ENCODE measurements around the gene NANS. TPM values are rescaled to one million over a fixed set of nuclear protein-coding genes. Genes with fewer than 3 reads are reported as not detected.
A peak's percentile ranks its signal among the peaks of the same experiment; 100 is the strongest.

Gene NANS
- total RNA-seq, 1 experiment from 2014 or later, result 40.4 TPM

DNA sequence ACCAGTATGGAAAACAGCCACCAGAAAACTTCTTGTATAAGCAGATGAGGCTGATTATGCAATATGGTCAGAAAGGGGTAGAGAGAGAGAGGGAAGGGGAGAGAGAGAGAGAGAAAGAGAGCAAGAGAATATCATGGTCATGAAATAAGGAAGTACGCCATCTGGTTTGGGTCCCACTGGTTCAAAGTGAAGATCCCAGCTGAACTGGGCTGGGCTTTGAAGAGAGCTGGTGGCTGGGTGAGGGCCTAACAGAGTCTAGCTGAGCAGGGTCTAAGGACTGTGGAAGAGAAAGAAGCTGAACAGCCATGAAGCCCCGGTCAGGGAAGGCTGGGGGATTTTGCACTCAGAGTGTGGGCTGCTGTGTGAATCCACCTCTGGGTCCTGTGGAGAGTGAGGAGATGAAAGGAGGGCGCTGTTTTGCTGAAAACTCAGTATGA, 47.9 kb downstream of the NANS start:
- Histone ChIP-seq H3K4me2 (ENCODE audit: insufficient read depth, insufficient read length, low read length) (no peak overlapping the region), H2BK5ac (ENCODE audit: insufficient read length, low read length) (no peak overlapping the region), H3K4me1 (ENCODE audit: insufficient read depth, low read length) (peaks cover 2% of the 10 kb centered on the region), H3K23ac (ENCODE audit: insufficient read length, low read depth, low read length) (no peak overlapping the region), H3K9ac (ENCODE audit: extremely low read depth, insufficient read length, low read length) (no peak overlapping the region), H4K91ac (ENCODE audit: insufficient read length, low read depth, low read length) (no peak overlapping the region), H3K27ac (ENCODE audit: insufficient read length, low read depth, low read length) (no peak overlapping the region), H3K4ac (ENCODE audit: low read depth, low read length) (no peak overlapping the region), H3K14ac (ENCODE audit: insufficient read depth, low read length) (no peak overlapping the region), H2AFZ (ENCODE audit: low read length) (no peak overlapping the region), H4K5ac (ENCODE audit: insufficient read length, low read depth, low read length) (no peak overlapping the region), H2AK5ac (ENCODE audit: insufficient read length, low read length) (no peak overlapping the region), H3K9me3 (ENCODE audit: control insufficient read depth, low read depth, low read length) (no peaks in the 10 kb centered on the region), H2BK12ac (ENCODE audit: insufficient read length, low read depth, low read length) (no peak overlapping the region), H2BK15ac (ENCODE audit: low read depth, low read length) (no peak overlapping the region), H3T11ph (ENCODE audit: low read length) (no peak overlapping the region), H2BK120ac (ENCODE audit: low read depth, low read length, poor library complexity, severe bottlenecking) (no peak overlapping the region), H3K79me2 (ENCODE audit: insufficient read depth, low read length) (no peaks in the 10 kb centered on the region), H4K8ac (replicated peaks; ENCODE audit: insufficient read length, low read depth, low read length) (no peak overlapping the region), H4K20me1 (ENCODE audit: control insufficient read depth, insufficient read depth, insufficient read length) (no peaks in the 10 kb centered on the region), H2BK20ac (ENCODE audit: low read depth, low read length, poor library complexity, severe bottlenecking) (no peak overlapping the region), H3K27me3 (ENCODE audit: insufficient read depth, low read length) (no peaks in the 10 kb centered on the region), H3K18ac (ENCODE audit: insufficient read length, low read depth, low read length) (no peak overlapping the region), H3K79me1 (ENCODE audit: insufficient read depth, low read depth, low read length, poor library complexity, severe bottlenecking) (no peaks in the 10 kb centered on the region), H3K23me2 (ENCODE audit: insufficient read length, low read depth, low read length, poor library complexity, severe bottlenecking) (no peaks in the 10 kb centered on the region), H3K56ac (ENCODE audit: insufficient read length, low read depth, low read length) (no peak overlapping the region)
- Mint-ChIP-seq H3K27me3 (ENCODE audit: low read depth) (no peaks in the 10 kb centered on the region), H3K4me1 (peaks cover 20 to 22% of the 10 kb centered on the region in 2 experiments), H3K36me3 (ENCODE audit: insufficient read depth in 1 of 3, low read depth in 3 of 3) (peaks cover 6 to 31% (median 13%) of the 10 kb centered on the region in 3 experiments; a peak in 5 of 7 replicates), H3K9me3 (no peaks in the 10 kb centered on the region), H3K4me3 (no peak overlapping the region), H3K27ac (peak overlapping the region in 2 of 3 experiments; percentile 10 to 27; a peak in 2 of 7 replicates)
- no peak for DNase-seq
- TF ChIP-seq, protein P1, sequence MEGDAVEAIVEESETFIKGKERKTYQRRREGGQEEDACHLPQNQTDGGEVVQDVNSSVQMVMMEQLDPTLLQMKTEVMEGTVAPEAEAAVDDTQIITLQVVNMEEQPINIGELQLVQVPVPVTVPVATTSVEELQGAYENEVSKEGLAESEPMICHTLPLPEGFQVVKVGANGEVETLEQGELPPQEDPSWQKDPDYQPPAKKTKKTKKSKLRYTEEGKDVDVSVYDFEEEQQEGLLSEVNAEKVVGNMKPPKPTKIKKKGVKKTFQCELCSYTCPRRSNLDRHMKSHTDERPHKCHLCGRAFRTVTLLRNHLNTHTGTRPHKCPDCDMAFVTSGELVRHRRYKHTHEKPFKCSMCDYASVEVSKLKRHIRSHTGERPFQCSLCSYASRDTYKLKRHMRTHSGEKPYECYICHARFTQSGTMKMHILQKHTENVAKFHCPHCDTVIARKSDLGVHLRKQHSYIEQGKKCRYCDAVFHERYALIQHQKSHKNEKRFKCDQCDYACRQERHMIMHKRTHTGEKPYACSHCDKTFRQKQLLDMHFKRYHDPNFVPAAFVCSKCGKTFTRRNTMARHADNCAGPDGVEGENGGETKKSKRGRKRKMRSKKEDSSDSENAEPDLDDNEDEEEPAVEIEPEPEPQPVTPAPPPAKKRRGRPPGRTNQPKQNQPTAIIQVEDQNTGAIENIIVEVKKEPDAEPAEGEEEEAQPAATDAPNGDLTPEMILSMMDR (conservative IDR thresholded peaks at IDR 0.05), result no peak
- WGBS (ENCODE audit: extremely low coverage, insufficient read length, low lambda C conversion rate), result no CpG with 5 or more reads among the region's 3 CpGs
